K562 (cell line): ENCODE measurements around the gene TRPM4. TPM values are rescaled to one million over a fixed set of nuclear protein-coding genes. Genes with fewer than 3 reads are reported as not detected.

Experiments
- AFF1 ChIP-seq, 2 experiments: fragments of 450-650 bp; IDR thresholded peaks; 2 replicates each; pipeline ENCODE4 v1.6.1; 2018; ENCODE audit warnings: mild to moderate bottlenecking in 2 of 2, low read depth in 1 of 2; ENCODE audit not compliant: partially characterized antibody in 2 of 2
- ID3 ChIP-seq, 2 experiments: fragments of 250-450 bp in 1 of 2; fragments of 450-650 bp in 1 of 2; sonication (Bioruptor Pico) in 1 of 2; IDR thresholded peaks; 2 replicates each; pipeline versions ENCODE4 v1.6.1 to v1.8.0; 2016 to 2021; ENCODE audit warnings: mild to moderate bottlenecking in 2 of 2, moderate library complexity in 2 of 2, missing compliant biosample characterization in 1 of 2, missing genetic modification characterization in 1 of 2
- KLF13 ChIP-seq: fragments of 450-650 bp; IDR thresholded peaks from 2 replicates; pipeline ENCODE4 v1.6.1; 2016; ENCODE audit warnings: missing genetic modification characterization, low read depth, mild to moderate bottlenecking, missing compliant biosample characterization, moderate library complexity, borderline replicate concordance
- OTX1 ChIP-seq: fragments of 450-650 bp; formaldehyde crosslinking; IDR thresholded peaks from 2 replicates; pipeline ENCODE4 v1.4.0; 2022; ENCODE audit warnings: mild to moderate bottlenecking
- PKNOX1 ChIP-seq: fragments of 450-650 bp; IDR thresholded peaks from 2 replicates; pipeline ENCODE4 v1.6.1; 2016
- RBBP5 ChIP-seq: fragments of 200-600 bp; sonication (generic); IDR thresholded peaks from 2 replicates; pipeline ENCODE4 v1.6.1; 2012; ENCODE audit warnings: borderline replicate concordance, mild to moderate bottlenecking, low read length, control low read depth, inconsistent platforms; ENCODE audit not compliant: insufficient read depth, poor library complexity, severe bottlenecking
- RBFOX2 ChIP-seq: fragments of 200-400 bp; formaldehyde crosslinking; IDR thresholded peaks from 2 replicates; pipeline ENCODE4 v1.6.1; 2017; ENCODE audit warnings: low read depth, mild to moderate bottlenecking, low read length, moderate library complexity
- RCOR1 ChIP-seq, 2 experiments: IDR thresholded peaks; 2 replicates each; pipeline ENCODE4 v1.6.1; 2012; ENCODE audit warnings: low read depth in 2 of 2, low read length in 2 of 2, borderline replicate concordance in 1 of 2, improper control_type of control experiment in 1 of 2
- YY1 ChIP-seq, 3 experiments: IDR thresholded peaks; 2 replicates each; pipeline ENCODE4 v1.6.1; 2011; ENCODE audit warnings: low read length in 2 of 3, mild to moderate bottlenecking in 2 of 3, moderate library complexity in 2 of 3, borderline replicate concordance in 1 of 3, control low read depth in 1 of 3, low read depth in 1 of 3; ENCODE audit not compliant: insufficient read depth in 3 of 3, insufficient replicate concordance in 2 of 3, control insufficient read depth in 1 of 3, insufficient read length in 1 of 3; ENCODE audit errors: extremely low read depth in 1 of 3
- ZNF277 ChIP-seq: fragments of 250-450 bp; sonication (Bioruptor Pico); IDR thresholded peaks from 2 replicates; pipeline ENCODE4 v1.8.0; 2022; ENCODE audit warnings: inconsistent platforms, mild to moderate bottlenecking, moderate library complexity, borderline replicate concordance
- ZNF384 ChIP-seq: IDR thresholded peaks from 2 replicates; pipeline ENCODE4 v1.6.1; 2012; ENCODE audit warnings: low read depth, low read length, improper control_type of control experiment
- ZNF41 ChIP-seq: fragments of 250-450 bp; sonication (Bioruptor Pico); conservative IDR thresholded peaks from 2 replicates; pipeline ENCODE4 v1.4.0; 2020; ENCODE audit warnings: mild to moderate bottlenecking
- ZNF57 ChIP-seq: fragments of 450-650 bp; formaldehyde crosslinking; IDR thresholded peaks from 2 replicates; pipeline ENCODE4 v1.4.0; 2020; ENCODE audit warnings: mild to moderate bottlenecking, moderate library complexity
- ZNF655 ChIP-seq: fragments of 250-450 bp; sonication (Bioruptor Pico); IDR thresholded peaks from 2 replicates; pipeline ENCODE4 v1.5.0; 2021
- ZNF699 ChIP-seq: fragments of 250-450 bp; sonication (Bioruptor Pico); IDR thresholded peaks from 2 replicates; pipeline ENCODE4 v1.8.0; 2021; ENCODE audit warnings: mild to moderate bottlenecking, moderate library complexity; ENCODE audit not compliant: insufficient replicate concordance
- ZNF785 ChIP-seq: fragments of 250-450 bp; sonication (Bioruptor Pico); IDR thresholded peaks from 2 replicates; pipeline ENCODE4 v1.4.0; 2020; ENCODE audit warnings: mild to moderate bottlenecking
- polyA plus RNA-seq, 8 experiments: library from polyadenylated mRNA; depleted of rRNA in 4 of 8; stranded (reverse) in 5 of 8; unstranded in 3 of 8; fragments of >200 nt; fragmentation: Nextera tagmentation in 2 of 8; fragmentation: Illumina TruSeq in 1 of 8; extraction: Ambion mirVana in 2 of 8; extraction: Trizol in 1 of 8; gene quantifications; 2 replicates each; pipeline versions ENCODE4 v1.2.1 to v1.2.3, GENCODE V29; 2011 to 2014; ENCODE audit warnings: inconsistent platforms in 1 of 8, missing spikeins in 1 of 8
- total RNA-seq, 7 experiments: library from RNA; depleted of rRNA in 6 of 7; stranded (reverse); fragments of >200 nt in 6 of 7; fragmentation: Illumina TruSeq in 2 of 7; extraction: Trizol in 2 of 7; gene quantifications; 2 replicates each; pipeline versions ENCODE4 v1.2.1 to v1.2.3, GENCODE V29; 2011 to 2021; ENCODE audit warnings: low replicate concordance in 1 of 7

The TRPM4 gene
- total and polyA plus RNA-seq, 9 of the 15 experiments (the other 6 are each of a cell fraction or from before 2014, with no cell fraction given): 6.5 to 45.4 (median 15.2) TPM

GRCh38 chr19:49157445-49158224, at the start of gene TRPM4 (continued):
- TF ChIP-seq AFF1 (IDR thresholded peaks at IDR 0.05; ENCODE audit: low read depth in 1 of 2, partially characterized antibody in 2 of 2) (no peak), RCOR1 (IDR thresholded peaks at IDR 0.05; ENCODE audit: borderline replicate concordance in 1 of 2, low read depth in 2 of 2, low read length in 2 of 2) (no peak), YY1 (IDR thresholded peaks at IDR 0.05; ENCODE audit: borderline replicate concordance in 1 of 3, control insufficient read depth in 1 of 3, extremely low read depth in 1 of 3, insufficient read depth in 3 of 3, insufficient read length in 1 of 3, insufficient replicate concordance in 2 of 3, low read depth in 1 of 3, low read length in 2 of 3) (peak in 2 of 3 experiments; percentile 75 to 85), RBBP5 (no peak), PKNOX1 (peak; percentile 67; the same call in 1 of the 2 replicates), ZNF384 (no peak), ZNF699 (CRISPR knock-in tag) (no peak), ZNF785 (no peak), ZNF655 (CRISPR knock-in tag) (no peak), ZNF41 (CRISPR knock-in tag) (no peak), KLF13 (no peak), ID3 (CRISPR knock-in tag; IDR thresholded peaks at IDR 0.05) (no peak), ID3 (tag; IDR thresholded peaks at IDR 0.05) (no peak), RBFOX2 (peak; percentile 94), ZNF277 (no peak), ZNF57 (no peak), OTX1 (CRISPR knock-in tag) (peak; percentile 51; the same call in 1 of the 2 replicates)
